T-helper 1 cell treated with Interleukin-12 subunit alpha and Interleukin-12 subunit beta and Interleukin-4 antibody, amounts not matched to agents 30 μg/mL and 1 μg/mL, for 36 hours (primary cell): ENCODE measurements around the gene SDK1.
"Not testable (repeated sequence)": the region's sequence is repeated elsewhere in the genome, so short reads cannot be mapped to it uniquely, and the experiment has no call there.

Experiments used
- H3K27ac Mint-ChIP-seq: one replicate; pipeline ENCODE4 v1.8.0; 2021; ENCODE audit warnings: mild to moderate bottlenecking, mixed read lengths
- H3K27me3 Mint-ChIP-seq: one replicate; pipeline ENCODE4 v1.8.0; 2021; ENCODE audit warnings: low read depth, mixed read lengths
- H3K36me3 Mint-ChIP-seq: one replicate; pipeline ENCODE4 v1.8.0; 2021; ENCODE audit warnings: low read depth, mixed read lengths
- H3K4me1 Mint-ChIP-seq: one replicate; pipeline ENCODE4 v1.8.0; 2021; ENCODE audit warnings: low read depth, mixed read lengths
- H3K4me3 Mint-ChIP-seq: one replicate; pipeline ENCODE4 v1.8.0; 2021; ENCODE audit warnings: mild to moderate bottlenecking, moderate library complexity, mixed read lengths
- H3K9me3 Mint-ChIP-seq: one replicate; pipeline ENCODE4 v1.8.0; 2021; ENCODE audit warnings: mixed read lengths

SDK1 gene

DNA sequence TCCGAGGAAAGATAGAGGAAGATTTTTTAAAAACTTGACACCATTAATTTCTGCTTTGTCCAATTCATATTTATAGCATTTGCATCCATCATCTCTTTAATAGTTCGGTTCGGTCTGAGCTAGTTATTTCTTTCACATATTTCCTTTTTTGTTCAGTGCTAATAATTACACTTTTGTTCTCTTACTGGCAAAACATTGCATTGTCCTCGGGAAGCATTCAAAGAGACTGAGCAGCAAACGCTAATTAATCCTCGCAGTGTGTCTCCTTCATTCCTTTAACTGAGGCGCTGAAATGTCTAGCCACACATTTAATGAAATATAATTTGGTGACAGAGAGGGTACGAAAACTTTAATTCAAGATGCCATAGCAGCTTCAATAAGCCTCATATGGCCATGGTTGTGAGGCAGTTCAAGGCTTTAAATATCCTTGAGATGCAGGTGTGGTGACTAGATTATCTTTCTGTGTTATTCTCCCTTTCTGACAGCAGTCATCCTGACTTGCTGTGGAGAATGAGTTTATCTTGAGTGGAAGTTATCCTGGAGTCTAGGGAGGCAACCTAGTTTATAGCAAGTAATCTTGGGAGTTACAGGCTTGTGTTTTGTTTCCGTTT is 431.4 kb downstream of the SDK1 start:
- Mint-ChIP-seq H3K27me3 (no peaks in the 10 kb centered on the region), H3K4me1 (no peaks in the 10 kb centered on the region), H3K36me3 (no peaks in the 10 kb centered on the region), H3K4me3 (no peak overlapping the region), H3K9me3 (no peaks in the 10 kb centered on the region), H3K27ac (no peak overlapping the region)

- H3K4me3 Mint-ChIP-seq = no peak overlapping the region
Observed at GRCh38 chr7:3733541-3734140, 432.6 kb downstream of the SDK1 start.

GRCh38 chr7:3738964-3739363 is 437.9 kb downstream of the SDK1 start:
- no peaks in the 10 kb centered on the region for H3K27me3 Mint-ChIP-seq
- H3K27ac Mint-ChIP-seq = no peak overlapping the region

More at GRCh38 chr7:3733541-3734140, 432.6 kb downstream of the SDK1 start:
- no peaks in the 10 kb centered on the region for H3K36me3 Mint-ChIP-seq
- no peaks in the 10 kb centered on the region for H3K4me1 Mint-ChIP-seq
- no peaks in the 10 kb centered on the region for H3K9me3 Mint-ChIP-seq
- H3K27ac Mint-ChIP-seq = no peak overlapping the region
- H3K27me3 Mint-ChIP-seq = no peaks in the 10 kb centered on the region

GRCh38 chr7:3739983-3740382 is 438.9 kb downstream of the SDK1 start:
- H3K36me3 Mint-ChIP-seq = no peaks in the 10 kb centered on the region
- no peak overlapping the region for H3K27ac Mint-ChIP-seq
- no peaks in the 10 kb centered on the region for H3K4me1 Mint-ChIP-seq
- H3K9me3 Mint-ChIP-seq = peaks cover 6% of the 10 kb centered on the region
- no peaks in the 10 kb centered on the region for H3K27me3 Mint-ChIP-seq
- H3K4me3 Mint-ChIP-seq = no peak overlapping the region

More at GRCh38 chr7:3738964-3739363, 437.9 kb downstream of the SDK1 start:
- no peak overlapping the region for H3K4me3 Mint-ChIP-seq
- no peaks in the 10 kb centered on the region for H3K4me1 Mint-ChIP-seq
- H3K9me3 Mint-ChIP-seq = peaks cover 6% of the 10 kb centered on the region
- H3K36me3 Mint-ChIP-seq = no peaks in the 10 kb centered on the region

GRCh38 chr7:3747467-3747866 is 446.4 kb downstream of the SDK1 start:
- H3K36me3 Mint-ChIP-seq = no peaks in the 10 kb centered on the region
- H3K27ac Mint-ChIP-seq = no peak overlapping the region
- H3K27me3 Mint-ChIP-seq = no peaks in the 10 kb centered on the region
- H3K4me3 Mint-ChIP-seq = no peak overlapping the region
- H3K9me3 Mint-ChIP-seq = no peaks in the 10 kb centered on the region
- H3K4me1 Mint-ChIP-seq = no peaks in the 10 kb centered on the region

DNA sequence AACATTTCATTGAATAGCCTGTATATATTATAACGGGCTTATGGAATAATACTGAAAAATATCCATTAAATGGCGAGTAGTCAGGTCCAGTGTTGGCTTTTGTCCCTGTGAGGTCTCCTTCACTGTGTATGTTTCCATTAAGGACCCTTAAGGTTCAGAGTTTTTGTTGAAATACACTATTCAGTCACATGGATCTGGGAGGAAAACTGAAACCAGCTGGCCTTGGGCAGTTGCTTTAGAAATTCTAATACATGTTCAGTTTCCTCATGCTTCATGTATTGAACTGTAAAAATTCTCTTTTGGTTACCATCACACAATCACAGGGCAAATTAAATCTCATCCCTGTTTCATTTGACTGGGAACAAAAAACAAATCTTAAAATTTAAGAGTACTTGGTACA is 447.3 kb downstream of the SDK1 start:
- H3K27ac Mint-ChIP-seq = no peak overlapping the region
- no peaks in the 10 kb centered on the region for H3K9me3 Mint-ChIP-seq
- no peaks in the 10 kb centered on the region for H3K36me3 Mint-ChIP-seq

GRCh38 chr7:3753868-3754267 is 452.8 kb downstream of the SDK1 start:
- H3K9me3 Mint-ChIP-seq = no peaks in the 10 kb centered on the region
- no peaks in the 10 kb centered on the region for H3K4me1 Mint-ChIP-seq
- H3K36me3 Mint-ChIP-seq = no peaks in the 10 kb centered on the region
- no peak overlapping the region for H3K4me3 Mint-ChIP-seq
- no peaks in the 10 kb centered on the region for H3K27me3 Mint-ChIP-seq
- H3K27ac Mint-ChIP-seq = no peak overlapping the region

More for the DNA sequence above, 447.3 kb downstream of the SDK1 start:
- Mint-ChIP-seq H3K4me3 (no peak overlapping the region), H3K4me1 (no peaks in the 10 kb centered on the region), H3K27me3 (no peaks in the 10 kb centered on the region)

DNA sequence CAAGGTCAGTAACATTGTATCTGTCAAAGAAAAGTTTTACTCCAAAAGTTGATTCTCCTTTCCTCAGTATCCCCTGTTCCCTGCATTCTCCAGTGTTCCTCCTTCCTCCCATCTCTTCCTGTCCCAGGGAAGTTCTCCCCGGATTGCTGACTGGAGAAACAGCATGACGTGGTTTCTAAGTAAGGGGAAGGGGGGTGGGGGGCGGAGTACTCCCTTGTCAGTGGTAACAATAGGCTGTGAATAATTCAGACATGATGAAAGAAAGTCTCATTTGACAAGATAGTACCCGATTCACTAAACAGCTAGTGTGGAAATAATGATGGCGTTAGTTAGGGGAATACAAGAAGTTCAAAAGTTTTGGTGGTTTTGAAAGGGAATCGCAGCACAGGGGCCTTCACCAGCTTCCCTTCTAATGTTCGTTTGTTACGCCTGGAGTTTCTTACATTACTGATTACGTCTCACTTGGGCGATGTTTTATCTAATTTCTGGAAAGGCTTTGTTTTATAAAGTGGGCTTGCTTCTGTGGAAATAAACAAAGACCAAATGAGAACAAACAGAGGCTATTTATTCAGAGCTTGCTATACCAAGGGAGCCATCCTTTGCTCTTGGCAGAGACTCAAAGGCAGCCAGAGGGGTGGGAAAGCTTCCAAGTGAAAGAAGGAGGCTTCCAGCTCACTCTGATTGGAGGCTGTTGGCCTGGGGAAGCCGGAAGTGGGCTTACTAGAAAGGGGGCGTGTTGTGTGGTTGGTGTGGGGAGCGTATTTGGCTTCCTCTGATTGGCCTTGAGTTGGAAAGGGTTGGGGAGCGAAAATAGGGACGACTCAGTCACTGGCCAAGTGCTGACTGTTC is 453.7 kb downstream of the SDK1 start:
- H3K36me3 Mint-ChIP-seq = no peaks in the 10 kb centered on the region
- no peak overlapping the region for H3K4me3 Mint-ChIP-seq
- no peak overlapping the region for H3K27ac Mint-ChIP-seq
- H3K4me1 Mint-ChIP-seq = no peaks in the 10 kb centered on the region
- H3K9me3 Mint-ChIP-seq = no peaks in the 10 kb centered on the region
- no peaks in the 10 kb centered on the region for H3K27me3 Mint-ChIP-seq

GRCh38 chr7:3755778-3756453 is 454.9 kb downstream of the SDK1 start:
- H3K4me3 Mint-ChIP-seq, H3K36me3 Mint-ChIP-seq, H3K4me1 Mint-ChIP-seq, H3K27ac Mint-ChIP-seq, H3K9me3 Mint-ChIP-seq, H3K27me3 Mint-ChIP-seq: not testable (repeated sequence)

DNA sequence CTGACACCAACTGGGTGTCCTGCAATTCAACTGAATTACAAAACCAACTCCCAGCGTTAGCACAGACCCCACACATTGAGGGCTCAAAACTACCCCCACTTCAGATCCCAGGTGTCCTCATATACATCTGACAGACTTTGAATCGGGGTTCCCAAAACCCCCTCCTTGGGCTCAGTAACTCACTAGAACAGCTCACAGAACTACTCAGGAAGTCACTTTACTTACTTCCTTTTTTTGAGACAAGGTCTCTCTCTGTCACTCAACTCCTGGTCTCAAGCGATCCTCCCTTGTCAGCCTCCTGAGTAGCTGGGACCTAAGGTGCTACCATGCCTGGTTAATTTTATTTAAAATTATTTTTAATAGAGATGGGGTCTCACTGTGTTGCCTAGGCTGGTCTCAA is 456.0 kb downstream of the SDK1 start:
- H3K4me1 Mint-ChIP-seq = no peaks in the 10 kb centered on the region
- no peaks in the 10 kb centered on the region for H3K36me3 Mint-ChIP-seq
- no peak overlapping the region for H3K27ac Mint-ChIP-seq
- no peak overlapping the region for H3K4me3 Mint-ChIP-seq
- H3K27me3 Mint-ChIP-seq = no peaks in the 10 kb centered on the region
- no peaks in the 10 kb centered on the region for H3K9me3 Mint-ChIP-seq

GRCh38 chr7:3760651-3761050 is 459.6 kb downstream of the SDK1 start:
- H3K4me1 Mint-ChIP-seq = no peaks in the 10 kb centered on the region
- H3K27me3 Mint-ChIP-seq = no peaks in the 10 kb centered on the region
- no peak overlapping the region for H3K27ac Mint-ChIP-seq
- no peak overlapping the region for H3K4me3 Mint-ChIP-seq
- no peaks in the 10 kb centered on the region for H3K9me3 Mint-ChIP-seq
- H3K36me3 Mint-ChIP-seq = no peaks in the 10 kb centered on the region

- Mint-ChIP-seq H3K27ac (no peak overlapping the region), H3K27me3 (no peaks in the 10 kb centered on the region), H3K4me3 (no peak overlapping the region), H3K9me3 (no peaks in the 10 kb centered on the region), H3K36me3 (no peaks in the 10 kb centered on the region), H3K4me1 (no peaks in the 10 kb centered on the region)
Observed at GRCh38 chr7:3762146-3762831, 461.2 kb downstream of the SDK1 start.

DNA sequence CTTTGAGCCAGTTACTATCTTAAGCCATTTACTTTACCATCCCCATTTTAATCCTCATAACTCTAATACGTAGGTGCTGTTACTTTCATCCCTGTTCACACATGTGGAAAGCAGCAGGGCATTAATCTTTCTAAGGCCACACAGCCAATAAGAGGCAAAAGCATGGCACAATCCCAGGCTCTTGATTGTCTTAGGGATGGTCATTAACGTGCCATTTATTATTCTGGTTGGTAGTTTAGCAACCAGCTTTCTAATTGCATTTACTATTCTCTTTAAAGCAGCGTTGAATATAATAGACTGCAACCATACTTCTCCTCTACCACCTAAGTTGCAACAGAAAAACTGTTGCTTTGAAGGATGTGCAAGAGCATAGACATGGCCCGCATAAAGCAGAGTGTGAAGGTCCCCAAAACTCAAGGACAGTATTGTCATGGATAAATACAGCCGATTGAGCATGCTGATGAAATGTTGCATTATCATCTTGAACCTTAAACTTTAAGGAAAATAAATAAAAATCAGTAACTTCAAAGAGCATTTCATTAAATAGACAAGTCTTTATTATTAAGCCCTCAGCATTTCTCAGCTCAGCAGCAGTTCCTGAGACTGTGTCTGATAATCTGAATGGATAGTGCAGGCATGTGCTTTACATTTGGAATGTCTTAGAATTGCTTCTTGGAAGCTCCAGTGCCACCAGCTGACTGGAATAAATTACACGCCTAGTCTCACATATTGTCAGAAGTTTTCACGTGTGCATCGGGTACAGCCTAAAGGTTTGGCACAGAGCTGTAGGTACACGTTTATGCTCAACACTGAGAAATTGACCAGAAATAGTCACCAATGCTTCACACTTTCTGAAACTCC is 467.1 kb downstream of the SDK1 start:
- no peaks in the 10 kb centered on the region for H3K36me3 Mint-ChIP-seq

More for the DNA sequence above, 467.1 kb downstream of the SDK1 start:
- Mint-ChIP-seq H3K4me3 (no peak overlapping the region), H3K9me3 (no peaks in the 10 kb centered on the region), H3K27ac (no peak overlapping the region), H3K27me3 (no peaks in the 10 kb centered on the region), H3K4me1 (no peaks in the 10 kb centered on the region)
